Endometrium (tissue), 2 donors: Measurements from ENCODE around the gene PPP1R15A.
"Not testable (repeated sequence)": the region's sequence is repeated elsewhere in the genome, so short reads cannot be mapped to it uniquely, and the experiment has no call there.

Experiments used
- FAIRE-seq: peaks from 2 replicates; lab custom pipeline; 2012; peaks lifted over from hg19 to GRCh38; lab: Jason Lieb, UNC
- donor health status: control.
- donor health status: control.

The PPP1R15A gene

DNA sequence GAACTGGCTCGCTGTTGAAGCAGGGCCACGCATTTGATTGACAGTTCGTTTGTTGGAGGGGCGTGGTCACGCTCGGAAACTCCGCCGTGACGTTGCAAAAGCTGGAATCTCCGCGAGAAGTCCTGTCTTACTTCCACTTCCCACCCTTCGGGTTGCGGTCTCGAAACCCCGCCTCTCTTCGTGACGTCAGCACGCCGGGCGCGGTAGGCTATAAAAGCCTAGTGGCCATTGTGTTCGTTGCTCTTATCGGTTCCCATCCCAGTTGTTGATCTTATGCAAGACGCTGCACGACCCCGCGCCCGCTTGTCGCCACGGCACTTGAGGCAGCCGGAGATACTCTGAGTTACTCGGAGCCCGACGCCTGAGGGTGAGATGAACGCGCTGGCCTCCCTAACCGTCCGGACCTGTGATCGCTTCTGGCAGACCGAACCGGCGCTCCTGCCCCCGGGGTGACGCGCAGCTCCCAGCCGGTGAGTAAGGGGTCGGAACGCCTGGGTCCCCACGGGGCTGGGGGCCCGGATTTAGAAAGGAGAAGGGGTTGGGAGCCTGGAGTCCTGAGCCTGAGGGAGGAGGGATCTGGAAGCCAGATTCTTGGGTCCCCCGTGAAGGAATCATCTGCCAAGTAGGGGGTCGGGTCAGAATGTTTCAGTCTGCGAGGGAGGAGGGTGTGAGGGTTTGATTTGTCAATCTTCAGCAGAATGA is at the start of gene PPP1R15A:
TSS of gene PPP1R15A (plus strand) at position 240 of the 702 bp plus-strand sequence. CDS start 813 bp downstream, outside the sequence.
- FAIRE-seq: peak; percentile 94

DNA sequence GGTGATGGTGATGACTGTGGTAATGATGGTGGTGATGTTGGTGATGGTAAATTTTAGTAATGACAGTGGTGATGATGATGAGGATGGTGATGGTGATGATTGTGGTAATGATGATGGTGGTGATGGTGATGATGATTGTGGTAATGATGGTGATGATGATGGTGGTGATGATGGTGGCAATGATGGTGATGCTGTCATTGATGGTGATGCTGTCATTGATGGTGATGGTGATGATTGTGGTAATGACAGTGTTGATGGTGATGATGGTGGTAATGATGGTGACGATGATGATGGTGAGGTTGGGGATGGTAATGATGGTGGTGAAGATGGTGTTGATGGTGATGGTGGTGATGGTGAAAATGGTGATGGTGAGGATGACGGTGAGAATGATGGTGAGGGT is 49.7 kb upstream of the PPP1R15A start:
- FAIRE-seq: no peak

DNA sequence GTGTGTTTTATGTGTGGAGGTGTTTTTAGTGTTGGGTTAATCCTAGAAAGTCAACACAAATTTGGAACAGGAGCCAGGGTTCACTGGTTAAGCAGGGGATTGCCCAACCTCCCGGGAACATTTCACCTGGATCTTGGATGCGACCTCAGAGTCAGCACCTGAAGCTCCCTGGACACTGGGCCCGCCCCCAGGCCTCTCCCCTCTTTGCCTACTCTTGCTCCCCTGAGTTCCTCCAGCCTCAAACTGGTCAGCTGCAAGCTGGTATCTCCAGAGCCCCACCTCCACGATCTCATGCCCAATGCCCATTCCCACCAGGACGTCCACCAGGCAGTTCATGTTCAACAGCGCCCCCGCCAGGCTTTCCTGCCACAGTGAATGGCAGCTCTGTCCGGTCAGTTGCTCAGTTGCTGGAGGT is 45.6 kb upstream of the PPP1R15A start:
- no peak for FAIRE-seq

DNA sequence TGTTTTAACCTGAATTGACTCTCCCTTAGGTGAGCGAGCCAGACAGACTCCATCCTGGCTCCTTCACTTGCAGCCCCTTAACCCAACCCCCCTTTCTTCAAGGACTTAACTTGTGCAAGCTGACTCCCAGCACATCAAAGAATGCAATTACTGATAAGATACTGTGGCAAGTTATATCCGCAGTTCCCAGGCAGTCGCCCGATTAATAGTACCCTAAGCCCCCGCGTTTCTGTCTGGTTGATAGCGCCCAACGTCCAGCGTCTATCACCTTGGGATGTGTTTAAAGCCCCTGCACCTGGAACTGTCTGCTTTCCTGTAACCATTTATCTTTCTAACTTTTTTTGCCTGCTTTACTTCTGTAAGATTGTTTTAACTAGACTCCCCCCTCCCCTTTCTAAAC is 42.1 kb upstream of the PPP1R15A start:
- no peak for FAIRE-seq

DNA sequence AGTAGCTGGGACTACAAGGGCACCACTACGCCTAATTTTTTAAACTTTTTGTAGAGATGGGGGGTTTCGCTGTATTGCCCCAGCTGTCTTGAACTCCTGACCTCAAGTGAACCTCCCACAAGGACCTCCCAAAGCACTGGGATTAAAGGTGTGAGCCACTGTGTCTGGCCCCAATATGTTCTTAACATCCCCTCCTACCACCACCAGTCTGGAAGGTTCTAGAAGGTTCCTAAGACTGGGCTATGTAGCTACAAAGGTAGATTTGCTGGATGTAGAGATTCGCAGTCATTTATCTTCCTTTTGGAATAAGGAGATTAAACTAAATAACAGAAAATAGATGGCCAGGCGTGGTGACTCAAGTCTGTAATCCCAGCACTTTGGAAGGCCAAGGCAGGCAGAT is 41.3 kb upstream of the PPP1R15A start:
- no peak for FAIRE-seq

DNA sequence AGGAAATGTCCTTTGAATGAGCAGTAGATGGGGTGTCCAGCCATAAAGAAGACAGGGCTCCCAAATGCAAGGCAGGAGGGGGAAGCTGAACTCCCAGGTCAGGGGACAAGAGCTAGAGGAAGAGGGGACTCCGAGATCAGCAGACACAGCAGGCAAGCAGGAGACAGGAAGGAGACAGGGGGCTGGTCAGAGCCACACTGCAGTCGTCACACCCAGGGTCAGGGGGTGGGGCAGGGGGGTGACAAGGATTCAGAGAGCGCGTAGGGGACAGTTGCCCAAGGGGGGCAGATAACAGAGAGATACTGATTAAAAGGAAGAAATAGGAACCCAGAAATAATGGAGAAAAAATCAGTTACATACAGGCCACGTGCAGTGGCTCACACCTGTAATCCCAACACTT is 39.2 kb upstream of the PPP1R15A start:
- no peak for FAIRE-seq

DNA sequence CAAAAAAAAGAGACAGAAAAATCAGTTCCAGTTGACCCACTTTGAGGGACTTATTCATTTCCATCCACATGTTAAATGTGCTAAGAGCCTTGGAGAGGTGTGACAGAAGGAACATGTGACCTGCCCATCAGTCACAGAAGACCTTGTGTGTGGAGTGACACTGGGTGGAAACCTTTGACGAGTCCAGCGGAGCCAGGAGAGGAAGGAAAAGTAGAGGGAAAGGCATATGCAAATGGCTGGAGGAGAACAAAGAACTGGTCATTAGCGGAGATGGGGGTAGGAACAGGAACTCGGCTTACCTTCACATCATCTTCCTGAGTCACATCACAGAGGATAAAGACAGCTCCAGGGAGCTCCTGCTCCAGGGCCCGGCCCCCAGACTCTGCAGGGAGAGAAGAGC is 38.2 kb upstream of the PPP1R15A start:
- FAIRE-seq: no peak

DNA sequence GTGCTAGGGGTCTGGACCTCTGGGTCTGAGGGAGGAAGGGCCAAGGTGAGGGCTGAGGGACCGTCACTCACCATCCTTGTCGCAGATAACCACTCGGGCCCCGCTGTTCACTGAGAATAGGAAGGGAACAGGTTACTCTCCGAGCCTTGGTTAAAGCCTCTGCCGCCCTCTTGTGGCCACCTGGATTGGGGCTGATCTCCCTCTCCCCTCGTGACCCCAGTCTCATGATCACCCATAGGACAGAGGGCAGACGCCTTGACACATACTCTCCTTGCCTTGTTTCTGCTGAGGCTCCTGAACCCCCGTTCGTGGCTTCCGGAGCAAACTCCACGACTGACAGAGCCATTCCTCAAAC is 36.5 kb upstream of the PPP1R15A start:
- FAIRE-seq: no peak

DNA sequence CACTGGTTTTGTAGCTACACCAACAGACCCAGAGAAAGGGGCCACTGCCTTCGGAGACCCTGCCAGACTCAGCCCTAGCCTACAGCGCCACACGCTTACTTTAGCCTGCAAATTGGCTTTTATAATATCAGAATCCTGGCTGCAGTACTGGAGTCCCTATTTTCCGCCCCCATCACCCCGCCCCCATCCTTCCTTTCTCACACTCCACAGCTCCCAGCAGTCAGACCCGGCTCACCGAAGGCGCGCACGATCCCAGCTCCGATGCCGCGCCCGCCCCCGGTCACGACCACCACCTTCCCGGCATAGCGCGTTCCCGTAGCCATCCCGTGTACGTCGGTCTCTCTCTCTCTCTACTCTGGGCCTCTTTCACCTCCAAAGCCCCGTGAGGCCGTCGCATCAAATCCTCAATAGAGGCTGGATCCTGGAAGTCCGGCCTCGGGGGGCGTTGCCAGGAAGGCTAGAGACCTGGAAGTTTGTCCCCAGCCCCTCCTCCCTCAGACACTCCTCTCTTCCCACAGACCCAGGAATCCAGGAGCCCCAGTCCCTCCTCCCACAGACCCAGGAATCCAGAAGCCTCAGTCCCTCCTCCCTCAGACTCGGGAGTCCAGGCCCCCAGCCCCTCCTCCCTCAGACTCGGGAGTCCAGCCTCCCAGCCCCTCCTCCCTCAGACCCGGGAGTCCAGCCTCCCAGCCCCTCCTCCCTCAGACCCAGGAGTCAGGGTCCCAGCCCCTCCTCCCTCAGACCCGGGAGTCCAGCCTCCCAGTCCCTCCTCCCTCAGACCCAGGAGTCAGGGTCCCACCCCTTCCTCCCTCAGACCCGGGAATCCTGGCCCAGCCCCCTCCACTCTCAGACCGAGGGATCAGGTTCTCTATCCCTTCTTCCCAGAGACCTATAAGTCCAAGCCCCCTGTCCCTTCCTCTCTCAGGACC is 35.9 kb upstream of the PPP1R15A start, which contains the start of gene HSD17B14:
TSS of gene HSD17B14 (minus strand) at position 403 of the 929 bp plus-strand sequence. CDS start at position 323, 80 bp downstream.
- FAIRE-seq: no peak

DNA sequence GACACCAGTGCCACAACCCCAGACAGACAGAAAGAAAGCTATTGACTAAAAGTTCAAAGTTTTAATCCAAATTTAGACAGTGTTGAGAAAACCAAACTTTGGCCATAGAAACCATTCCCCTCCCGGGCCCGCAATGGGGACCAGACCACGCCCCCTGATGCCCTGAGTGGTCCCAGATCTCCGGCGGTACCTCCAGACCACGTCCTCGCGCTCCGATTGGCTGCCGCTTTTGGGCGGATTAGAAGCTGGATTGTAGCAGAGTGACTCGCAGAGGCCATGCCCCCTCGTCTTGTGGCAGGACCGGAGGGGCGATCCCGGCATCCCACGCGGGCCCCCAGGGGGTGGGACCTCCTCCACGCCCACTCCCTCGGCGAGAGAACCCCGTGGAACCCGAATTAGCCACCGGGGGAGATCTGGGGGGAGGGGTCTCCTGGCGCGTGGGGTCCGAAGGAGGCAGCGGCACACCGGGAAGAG is 35.1 kb upstream of the PPP1R15A start:
- FAIRE-seq: peak; percentile 67

DNA sequence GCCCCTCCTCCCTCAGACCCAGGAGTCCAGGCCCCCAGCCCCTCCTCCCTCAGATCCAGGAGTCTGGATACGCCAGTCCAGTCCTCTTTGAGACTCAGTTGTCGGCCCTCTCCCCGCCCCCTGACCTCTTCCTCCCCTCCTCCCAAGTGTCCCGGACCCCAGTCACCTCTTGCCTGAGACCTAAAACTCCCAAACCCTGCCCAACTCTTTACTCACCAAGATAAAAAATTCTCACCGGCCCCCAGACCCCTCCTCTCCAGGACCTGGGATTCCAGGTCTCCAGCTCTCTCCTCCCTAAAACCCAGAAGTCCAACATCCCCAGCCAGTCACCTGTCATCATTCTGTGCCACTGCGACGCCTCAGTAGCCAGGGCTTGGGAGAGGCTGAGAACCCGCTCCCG is 34.5 kb upstream of the PPP1R15A start:
- no peak for FAIRE-seq

DNA sequence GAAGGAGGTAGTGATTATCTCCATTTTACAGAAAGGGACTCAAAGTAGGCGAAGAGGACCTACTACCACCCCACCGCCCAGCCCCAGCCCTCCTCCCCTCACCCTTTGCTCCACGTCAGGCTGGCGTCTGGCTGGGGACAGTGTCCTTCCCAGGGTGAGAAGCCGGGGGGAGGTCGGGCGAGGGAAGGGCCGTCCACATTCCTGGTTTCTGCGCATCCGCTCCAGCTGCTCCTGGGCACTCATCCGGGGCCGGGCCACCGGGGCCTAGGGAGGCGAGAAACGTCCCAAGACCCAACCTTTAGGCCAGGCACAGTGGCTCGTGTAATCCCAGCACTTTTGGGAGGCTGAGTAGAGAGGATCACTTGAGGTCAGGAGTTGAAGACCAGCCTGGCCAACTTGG is 31.2 kb upstream of the PPP1R15A start:
- FAIRE-seq: no peak

DNA sequence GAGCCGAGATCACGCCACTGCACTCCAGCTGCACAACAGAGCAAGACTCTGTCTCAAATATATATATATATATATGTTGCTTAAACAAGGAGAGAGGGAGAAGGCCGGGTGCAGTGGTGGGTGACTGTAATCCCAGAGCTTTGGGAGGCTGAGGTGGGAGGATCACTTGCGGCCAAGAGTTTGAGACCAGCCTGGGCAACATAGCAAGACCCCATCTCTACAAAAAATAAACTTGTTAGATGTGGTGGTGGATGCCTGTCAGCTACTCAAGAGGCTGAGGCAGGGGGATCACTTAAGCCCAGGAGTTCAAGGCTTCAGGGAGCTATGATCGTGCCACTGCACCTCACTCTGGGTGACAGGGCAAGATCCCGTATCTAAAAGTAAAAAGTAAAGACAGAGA is 30.6 kb upstream of the PPP1R15A start:
- FAIRE-seq: no peak

DNA sequence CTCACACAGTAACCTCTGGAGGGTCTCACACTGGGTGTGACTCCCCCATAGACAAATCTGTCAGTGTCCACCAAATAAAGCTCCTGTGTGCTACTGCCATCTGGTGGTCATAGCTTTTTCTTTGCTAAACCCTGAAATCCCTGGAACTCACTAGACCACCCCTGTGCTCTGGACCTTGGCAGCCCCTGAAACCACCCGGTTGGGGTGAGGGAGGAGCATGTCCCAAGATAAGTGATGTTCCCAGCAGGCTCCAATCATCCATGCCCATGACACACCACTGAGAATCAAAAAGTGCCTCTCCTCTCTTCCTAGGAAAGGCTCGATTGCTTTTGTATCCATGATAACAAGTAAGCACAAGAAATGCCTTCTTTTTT is 29.4 kb upstream of the PPP1R15A start:
- no peak for FAIRE-seq

DNA sequence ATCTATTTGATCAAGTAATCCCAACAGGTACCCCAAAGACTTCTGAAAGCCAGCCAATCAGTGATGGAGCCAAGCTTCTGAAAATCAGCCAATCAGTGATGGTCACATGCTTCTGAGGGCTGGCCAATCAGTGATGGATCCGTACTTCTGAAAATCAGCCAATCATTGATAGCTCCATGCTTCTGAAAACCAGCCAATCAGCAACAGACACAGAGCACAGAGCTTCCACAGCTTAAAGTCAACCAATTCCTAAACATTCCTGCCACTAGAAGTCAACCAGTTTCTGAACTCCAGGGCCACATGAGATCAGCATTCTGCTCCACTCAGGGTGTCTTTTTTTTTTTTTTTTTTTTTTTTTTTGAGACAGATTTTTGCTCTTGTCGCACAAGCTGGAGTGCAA is 27.7 kb upstream of the PPP1R15A start:
- FAIRE-seq: no peak

DNA sequence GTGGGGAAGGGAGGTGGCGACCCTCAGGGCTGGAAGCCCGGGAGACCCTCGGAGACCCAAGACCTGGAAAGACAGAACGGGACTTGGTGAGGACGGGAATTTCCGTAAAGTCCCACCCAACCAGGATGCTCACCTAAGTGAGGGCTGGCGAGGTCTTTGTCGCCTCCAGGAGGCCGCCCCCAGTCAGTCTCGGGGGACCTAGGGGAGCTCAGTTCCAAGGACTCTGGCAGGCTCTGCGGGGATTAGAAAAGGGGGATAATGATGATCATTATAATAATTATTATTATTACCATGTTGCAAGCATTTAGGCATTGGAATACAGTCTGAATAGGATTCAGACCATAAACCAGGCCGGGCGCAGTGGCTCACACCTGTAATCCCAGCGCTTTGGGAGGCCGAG is 26.8 kb upstream of the PPP1R15A start:
- FAIRE-seq: no peak

DNA sequence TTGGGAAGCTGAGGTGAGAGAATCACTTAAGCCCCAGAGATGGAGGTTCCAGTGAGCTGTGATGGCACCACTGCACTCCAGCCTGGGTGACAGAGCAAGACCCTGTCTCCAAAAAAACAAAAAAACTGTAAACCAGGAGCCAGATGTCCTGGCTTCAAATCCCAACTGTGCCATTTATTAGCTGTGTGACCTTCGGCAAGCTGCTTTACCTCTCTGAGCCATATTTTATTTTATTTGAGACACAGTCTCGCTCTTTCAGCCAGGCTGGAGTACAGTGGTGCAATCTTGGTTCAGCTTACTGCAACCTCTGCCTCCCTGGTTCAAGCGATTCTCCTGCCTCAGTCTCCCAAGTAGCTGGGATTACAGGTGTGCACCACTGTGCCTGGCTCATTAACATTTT is 25.6 kb upstream of the PPP1R15A start:
- not testable (repeated sequence) for FAIRE-seq

DNA sequence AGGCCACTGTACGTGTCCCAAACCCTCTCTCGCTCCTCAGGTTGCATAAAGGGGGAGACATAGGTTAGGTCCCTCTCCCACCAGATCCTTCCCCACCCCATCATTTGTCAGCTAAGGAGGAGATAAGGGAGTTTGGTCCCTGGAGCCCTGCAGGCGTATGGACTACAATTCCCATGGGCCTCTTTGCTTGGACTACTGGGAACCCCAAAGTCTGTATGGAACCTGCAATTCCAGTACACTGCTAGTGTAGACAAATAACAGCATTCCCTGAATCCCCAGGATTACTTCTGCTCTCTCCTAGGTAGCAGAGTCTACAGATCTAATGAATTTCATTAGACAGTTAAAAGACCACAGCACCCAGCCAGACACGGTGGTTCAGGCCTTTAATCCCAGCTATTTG is 19.9 kb upstream of the PPP1R15A start:
- no peak for FAIRE-seq

DNA sequence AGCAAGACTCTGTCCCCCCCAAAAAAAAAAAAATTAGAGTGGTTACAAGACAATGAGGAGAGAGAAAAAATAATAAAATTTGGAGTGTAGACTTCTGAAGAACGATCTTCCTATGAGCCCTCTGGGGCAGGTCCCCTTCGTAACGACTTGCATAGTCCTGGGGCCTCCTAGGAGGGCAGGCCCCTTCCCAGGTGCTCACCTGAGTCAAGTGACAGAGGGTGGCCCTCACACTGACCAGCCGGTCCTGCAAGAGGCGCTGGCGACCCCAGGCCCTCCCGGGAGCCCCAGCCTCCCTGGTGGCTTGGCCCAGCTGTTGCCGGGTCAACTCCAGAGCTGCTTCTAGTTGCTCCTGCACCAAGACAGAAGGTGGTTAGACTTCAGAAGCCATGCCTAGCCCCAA is 18.7 kb upstream of the PPP1R15A start:
- no peak for FAIRE-seq

DNA sequence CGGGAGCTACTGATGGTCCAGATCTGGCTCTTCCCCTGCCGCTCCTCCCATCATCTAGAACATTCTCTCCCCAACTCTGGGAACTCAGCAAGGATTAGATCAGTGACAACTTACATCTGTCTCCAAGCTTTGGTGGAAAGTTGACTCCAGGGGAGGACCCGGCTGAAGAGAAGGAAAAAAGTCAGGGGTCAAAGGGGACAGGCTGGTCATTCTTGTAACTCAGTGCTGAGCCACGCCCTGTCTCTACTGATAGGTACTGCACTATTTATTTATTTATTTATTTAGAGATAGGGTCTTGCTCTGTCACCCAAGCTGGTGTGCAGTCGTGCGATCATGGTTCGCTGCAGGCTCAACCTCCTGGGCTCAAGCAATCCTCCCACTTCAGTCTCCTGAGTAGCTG is 18.1 kb upstream of the PPP1R15A start:
- FAIRE-seq: no peak

DNA sequence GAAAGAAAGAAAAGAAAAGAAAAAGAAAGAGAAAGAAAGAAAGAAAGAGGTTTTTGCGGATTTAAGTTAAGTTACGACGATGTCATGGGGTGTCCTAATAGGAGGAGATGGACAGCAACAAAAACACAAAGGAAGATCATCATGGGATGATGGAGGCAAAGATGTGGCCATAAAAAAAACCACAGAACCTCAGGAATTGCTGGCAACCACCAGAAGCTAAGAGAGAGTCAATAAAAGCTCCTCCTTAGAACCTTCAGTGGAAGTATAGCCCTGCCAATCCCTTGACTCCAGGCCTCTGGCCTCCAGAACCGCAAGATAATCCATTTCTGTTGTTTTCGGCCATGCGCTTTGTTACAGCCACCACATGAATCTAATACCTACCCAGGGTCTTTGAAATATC is 15.3 kb upstream of the PPP1R15A start:
- no peak for FAIRE-seq

DNA sequence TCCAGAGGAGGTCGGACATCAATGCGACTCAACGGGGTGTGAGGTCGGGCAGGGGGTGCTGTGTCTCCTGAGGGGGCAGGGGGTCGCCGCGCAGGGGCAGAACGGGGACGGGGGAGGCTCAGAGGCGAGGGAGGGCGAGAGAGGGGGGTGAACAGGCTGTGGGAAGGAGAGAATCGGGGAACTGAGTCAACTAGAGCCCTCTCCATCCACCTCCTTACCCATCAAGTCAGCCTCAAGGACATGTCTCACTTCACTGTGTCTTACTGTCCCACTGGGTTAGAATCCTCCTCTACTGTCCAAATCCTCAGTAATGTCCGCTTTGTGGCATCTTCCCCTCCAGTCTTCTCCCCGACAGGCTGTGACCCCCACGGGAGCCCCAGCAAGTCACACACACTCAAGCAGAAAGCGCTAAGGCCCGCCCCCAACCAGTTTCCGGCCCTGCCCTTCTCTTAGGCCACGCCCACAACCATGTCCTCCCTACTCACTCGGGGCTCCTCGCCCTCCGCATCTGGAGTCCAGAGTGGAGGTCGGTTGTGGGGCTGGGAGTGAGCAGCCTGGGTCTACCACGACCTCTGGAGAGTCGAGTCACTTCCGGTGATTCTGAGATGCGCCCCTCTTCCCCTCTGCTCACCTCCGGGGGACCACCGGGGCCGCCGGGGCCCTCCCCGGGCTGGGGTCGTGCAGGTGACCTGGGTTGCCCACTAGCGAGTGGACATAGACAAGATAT is 13.1 kb upstream of the PPP1R15A start:
- no peak for FAIRE-seq
